ENCODE results near the gene RAB32. TPM values are rescaled to one million over a fixed set of nuclear protein-coding genes. Genes with fewer than 3 reads are reported as not detected.

The RAB32 gene
- total and polyA plus RNA-seq, 12 donors: 7.2 to 40.0 (median 17.7) TPM

DNA sequence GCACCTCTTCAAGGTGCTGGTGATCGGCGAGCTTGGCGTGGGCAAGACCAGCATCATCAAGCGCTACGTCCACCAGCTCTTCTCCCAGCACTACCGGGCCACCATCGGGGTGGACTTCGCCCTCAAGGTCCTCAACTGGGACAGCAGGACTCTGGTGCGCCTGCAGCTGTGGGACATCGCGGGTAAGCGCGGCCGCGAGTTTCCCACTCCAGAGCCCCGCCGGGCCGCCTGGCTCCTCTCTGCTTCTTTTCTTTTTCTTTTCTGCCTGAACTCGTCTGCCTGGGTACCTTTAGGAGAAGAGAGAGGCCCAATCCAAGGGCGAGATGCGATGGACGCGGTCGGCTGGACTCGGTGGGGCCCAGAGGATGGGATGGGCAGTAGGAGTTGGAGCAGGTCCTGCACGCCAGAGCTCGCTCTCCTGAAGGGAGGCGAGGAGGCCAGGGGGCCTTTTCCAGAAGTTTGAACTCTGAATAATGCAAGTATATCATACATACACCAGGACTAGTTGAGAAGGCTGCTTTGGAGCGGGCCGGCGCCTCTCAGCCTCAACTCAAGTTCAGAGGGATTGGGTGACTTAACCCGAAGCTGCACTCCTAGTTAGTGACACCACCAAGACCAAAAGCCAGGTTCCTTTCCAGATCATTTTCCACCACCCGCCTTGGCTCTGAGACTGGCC lies 445 bp downstream of the RAB32 start:
- no peak for TF ChIP-seq POLR2A (IDR thresholded peaks at IDR 0.05)
- TF ChIP-seq, protein P1, sequence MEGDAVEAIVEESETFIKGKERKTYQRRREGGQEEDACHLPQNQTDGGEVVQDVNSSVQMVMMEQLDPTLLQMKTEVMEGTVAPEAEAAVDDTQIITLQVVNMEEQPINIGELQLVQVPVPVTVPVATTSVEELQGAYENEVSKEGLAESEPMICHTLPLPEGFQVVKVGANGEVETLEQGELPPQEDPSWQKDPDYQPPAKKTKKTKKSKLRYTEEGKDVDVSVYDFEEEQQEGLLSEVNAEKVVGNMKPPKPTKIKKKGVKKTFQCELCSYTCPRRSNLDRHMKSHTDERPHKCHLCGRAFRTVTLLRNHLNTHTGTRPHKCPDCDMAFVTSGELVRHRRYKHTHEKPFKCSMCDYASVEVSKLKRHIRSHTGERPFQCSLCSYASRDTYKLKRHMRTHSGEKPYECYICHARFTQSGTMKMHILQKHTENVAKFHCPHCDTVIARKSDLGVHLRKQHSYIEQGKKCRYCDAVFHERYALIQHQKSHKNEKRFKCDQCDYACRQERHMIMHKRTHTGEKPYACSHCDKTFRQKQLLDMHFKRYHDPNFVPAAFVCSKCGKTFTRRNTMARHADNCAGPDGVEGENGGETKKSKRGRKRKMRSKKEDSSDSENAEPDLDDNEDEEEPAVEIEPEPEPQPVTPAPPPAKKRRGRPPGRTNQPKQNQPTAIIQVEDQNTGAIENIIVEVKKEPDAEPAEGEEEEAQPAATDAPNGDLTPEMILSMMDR (IDR thresholded peaks at IDR 0.05): no peak
- peaks cover 12 to 25% of the 10 kb centered on the region in 2 donors for H3K4me1 ChIP-seq (replicated peaks in 1 of 2)
- H3K27me3 ChIP-seq: no peaks in the 10 kb centered on the region
- H3K36me3 ChIP-seq (replicated peaks in 1 of 2): no peaks in the 10 kb centered on the region
- intact Hi-C loops (cut with DNase I): loop anchor here in 1 of 2 donors (5.0 kb wide), 1 partner anchor 153 kb away; no protein-coding TSS in a partner anchor
- 4 to 15% (median 6%) methylated on average over 15 to 33 of the region's 33 CpGs for WGBS, 4 donors
- H3K27ac ChIP-seq: peak overlapping the region in 4 of 5 donors; percentile 88 to 97 (median 93)
- DNase-seq: peak in 5 of 7 donors; percentile 45 to 69 (median 56)
- H3K9me3 ChIP-seq (replicated peaks in 1 of 3): no peaks in the 10 kb centered on the region
- peak overlapping the region in 3 of 4 donors; percentile 7 to 77 (median 55) for H3K4me3 ChIP-seq

GRCh38 chr6:146544616-146545182 lies 1.1 kb downstream of the RAB32 start:
- no peak for DNase-seq
- peaks cover 12 to 25% of the 10 kb centered on the region in 2 donors for H3K4me1 ChIP-seq (replicated peaks in 1 of 2)
- H3K36me3 ChIP-seq (replicated peaks in 1 of 2): no peaks in the 10 kb centered on the region
- no peaks in the 10 kb centered on the region for H3K9me3 ChIP-seq (replicated peaks in 1 of 3)
- TF ChIP-seq, protein P1 (IDR thresholded peaks at IDR 0.05): no peak
- no peak for TF ChIP-seq POLR2A (IDR thresholded peaks at IDR 0.05)
- peak overlapping the region in 2 of 4 donors; percentile 55 to 77 for H3K4me3 ChIP-seq
- intact Hi-C loops (cut with DNase I): loop anchor here in 1 of 2 donors (5.0 kb wide), 1 partner anchor 153 kb away; no protein-coding TSS in a partner anchor
- H3K27ac ChIP-seq: peak overlapping the region in 4 of 5 donors; percentile 88 to 97 (median 93)
- 49 to 70% (median 56%) methylated on average over 9 to 11 of the region's 11 CpGs for WGBS, 4 donors
- H3K27me3 ChIP-seq: no peaks in the 10 kb centered on the region

DNA sequence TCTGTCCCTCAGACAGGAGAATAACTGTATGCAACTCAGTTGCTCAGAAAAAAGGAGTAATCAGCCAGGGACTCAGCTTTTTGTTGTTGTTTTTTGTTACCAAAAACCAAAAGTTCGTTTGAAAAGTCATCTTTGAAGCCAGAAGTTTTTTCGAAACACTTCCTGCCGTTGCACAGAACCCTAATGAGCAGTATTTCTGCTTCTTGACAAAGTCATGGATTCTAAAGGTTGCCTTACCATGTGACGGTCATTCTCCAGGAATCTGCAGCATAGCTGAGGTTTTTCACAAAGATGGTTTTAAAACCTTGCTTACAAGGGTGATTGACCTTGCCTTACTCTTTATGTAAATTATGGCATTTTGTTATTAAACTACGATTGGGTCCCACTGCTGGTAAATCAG lies 1.9 kb downstream of the RAB32 start:
- TF ChIP-seq, protein P1 (IDR thresholded peaks at IDR 0.05): no peak
- no peak for TF ChIP-seq POLR2A (IDR thresholded peaks at IDR 0.05)
- Histone ChIP-seq H3K27ac (peak overlapping the region in 2 of 5 donors; percentile 2 to 97), H3K4me3 (peak overlapping the region in 2 of 4 donors; percentile 5 to 77), H3K36me3 (replicated peaks in 1 of 2) (no peaks in the 10 kb centered on the region), H3K9me3 (replicated peaks in 1 of 3) (no peaks in the 10 kb centered on the region), H3K4me1 (replicated peaks in 1 of 2) (peaks cover 12 to 25% of the 10 kb centered on the region in 2 donors), H3K27me3 (no peaks in the 10 kb centered on the region)
- intact Hi-C loops (cut with DNase I): no loop called here
- WGBS, 4 donors: 32 to 53% (median 40%) methylated on average over 5 of the region's 5 CpGs
- no peak for DNase-seq

GRCh38 chr6:146546443-146547043 lies 2.9 kb downstream of the RAB32 start:
- Histone ChIP-seq H3K36me3 (replicated peaks in 1 of 2) (no peaks in the 10 kb centered on the region), H3K4me1 (replicated peaks in 1 of 2) (peaks cover 12 to 25% of the 10 kb centered on the region in 2 donors), H3K4me3 (no peak overlapping the region), H3K9me3 (replicated peaks in 1 of 3) (no peaks in the 10 kb centered on the region), H3K27ac (peak overlapping the region in 1 of 5 donors; percentile 97), H3K27me3 (no peaks in the 10 kb centered on the region)
- intact Hi-C loops (cut with DNase I): no loop called here
- TF ChIP-seq, protein P1 (IDR thresholded peaks at IDR 0.05): no peak
- no peak for TF ChIP-seq POLR2A (IDR thresholded peaks at IDR 0.05)
- DNase-seq: no peak
- 50 to 73% (median 59%) methylated on average over 3 of the region's 3 CpGs for WGBS, 4 donors
